ENCODE measurements around the gene CPNE9. TPM values are rescaled to one million over a fixed set of nuclear protein-coding genes. Genes with fewer than 3 reads are reported as not detected.

The CPNE9 gene
- total and polyA plus RNA-seq, 2 of the 8 experiments (the other 6 are each of a cell fraction or from before 2014, with no cell fraction given): 4.8 to 6.0 TPM

DNA sequence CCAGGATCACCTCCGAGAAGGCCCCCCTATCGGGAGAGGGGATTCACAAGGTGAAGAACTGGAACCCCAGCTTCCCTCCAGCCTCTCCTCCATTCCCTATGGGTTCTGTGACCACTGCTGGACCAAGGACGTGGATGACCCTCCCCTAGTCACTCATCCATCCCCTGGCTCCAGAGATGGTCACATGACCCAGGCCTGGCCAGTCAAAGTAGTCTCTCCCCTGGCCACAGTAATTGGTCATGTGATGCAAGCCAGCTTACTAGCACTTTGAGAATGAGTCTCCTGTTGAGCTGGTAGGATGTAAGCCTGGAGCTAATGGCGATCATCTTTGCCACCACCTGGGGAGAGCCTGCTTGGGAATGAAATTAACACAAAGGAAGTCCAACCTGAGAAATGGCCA is 62.2 kb downstream of the CPNE9 start:
- CTCF ChIA-PET (ENCODE audit: partially characterized antibody): no interaction called here
- Histone ChIP-seq H4K5ac (ENCODE audit: insufficient read length, low read depth, low read length) (peak overlapping the region; percentile 44), H2BK15ac (ENCODE audit: low read length) (no peak overlapping the region), H2AK5ac (ENCODE audit: low read depth, low read length) (no peak overlapping the region), H2BK20ac (ENCODE audit: low read length) (no peak overlapping the region), H3K23ac (ENCODE audit: insufficient read length) (no peak overlapping the region), H2BK120ac (replicated peaks; ENCODE audit: low read depth, low read length) (no peak overlapping the region), H3K14ac (ENCODE audit: insufficient read length) (no peak overlapping the region), H3K4me2 (ENCODE audit: insufficient read depth in 1 of 2, low read depth in 2 of 2, low read length in 2 of 2) (no peak overlapping the region), H3K4me1 (replicated peaks in 1 of 4; ENCODE audit: control insufficient read depth in 3 of 4, insufficient read depth in 4 of 4, low read length in 3 of 4) (peaks cover 0 to 10% (median 2%) of the 10 kb centered on the region in 4 experiments; a peak in 1 of 7 replicates), H3K4me3 (ENCODE audit: extremely low read depth in 1 of 4, insufficient read depth in 2 of 4, low read depth in 3 of 4, low read length in 4 of 4) (no peak overlapping the region), H2BK5ac (ENCODE audit: low read depth, low read length) (no peak overlapping the region), H3K79me2 (ENCODE audit: control insufficient read depth in 1 of 2, insufficient read depth in 2 of 2, low read length in 2 of 2) (no peaks in the 10 kb centered on the region), H2AFZ (ENCODE audit: low read length) (no peak overlapping the region), H3K79me1 (ENCODE audit: low read depth, low read length) (no peaks in the 10 kb centered on the region), H3K18ac (ENCODE audit: extremely low read depth, low read length) (no peak overlapping the region), H4K20me1 (replicated peaks in 1 of 2; ENCODE audit: control insufficient read depth in 1 of 2, insufficient read depth in 2 of 2, low read length in 2 of 2) (peaks cover 0 to 7% of the 10 kb centered on the region in 2 experiments), H3K9ac (replicated peaks in 1 of 4; ENCODE audit: extremely low read depth in 1 of 4, low read depth in 3 of 4, low read length in 3 of 4) (no peak overlapping the region; a peak in 1 of 7 replicates), H3K56ac (replicated peaks; ENCODE audit: insufficient read length, low read depth, low read length) (no peak overlapping the region), H3K9me3 (ENCODE audit: insufficient read depth in 2 of 2, low read depth in 1 of 2, low read length in 1 of 2) (no peaks in the 10 kb centered on the region), H2BK12ac (ENCODE audit: low read depth, low read length) (no peak overlapping the region), H4K91ac (replicated peaks; ENCODE audit: insufficient read length, low read length) (no peak overlapping the region), H3K27me3 (replicated peaks in 1 of 4; ENCODE audit: control insufficient read depth in 3 of 4, extremely low read depth in 1 of 4, insufficient read depth in 3 of 4, low read length in 3 of 4) (peaks cover 0 to 16% (median 14%) of the 10 kb centered on the region in 4 experiments; a peak in 4 of 7 replicates), H3K4ac (replicated peaks; ENCODE audit: insufficient read length, low read depth, low read length) (no peak overlapping the region), H3K27ac (ENCODE audit: low read depth, low read length) (no peak overlapping the region), H3K23me2 (ENCODE audit: low read depth, low read length) (peaks cover 7% of the 10 kb centered on the region), H3K36me3 (ENCODE audit: control insufficient read depth in 2 of 4, insufficient read depth in 4 of 4, low read length in 3 of 4) (no peaks in the 10 kb centered on the region; a peak in 2 of 8 replicates), H4K8ac (ENCODE audit: extremely low read depth, insufficient read depth, low read length) (no peak overlapping the region; the same call in 1 of the 2 replicates)
- FAIRE-seq: no peak
- TF ChIP-seq EZH2 (IDR thresholded peaks at IDR 0.05; ENCODE audit: low read depth, low read length, severe bottlenecking) (no peak), GTF2F1 (IDR thresholded peaks at IDR 0.05; ENCODE audit: borderline replicate concordance, low read depth, low read length) (no peak), ASH2L (IDR thresholded peaks at IDR 0.05; ENCODE audit: low read length) (no peak), YY1 (IDR thresholded peaks at IDR 0.05; ENCODE audit: low read depth, low read length) (no peak)
- TF ChIP-seq, protein P1, sequence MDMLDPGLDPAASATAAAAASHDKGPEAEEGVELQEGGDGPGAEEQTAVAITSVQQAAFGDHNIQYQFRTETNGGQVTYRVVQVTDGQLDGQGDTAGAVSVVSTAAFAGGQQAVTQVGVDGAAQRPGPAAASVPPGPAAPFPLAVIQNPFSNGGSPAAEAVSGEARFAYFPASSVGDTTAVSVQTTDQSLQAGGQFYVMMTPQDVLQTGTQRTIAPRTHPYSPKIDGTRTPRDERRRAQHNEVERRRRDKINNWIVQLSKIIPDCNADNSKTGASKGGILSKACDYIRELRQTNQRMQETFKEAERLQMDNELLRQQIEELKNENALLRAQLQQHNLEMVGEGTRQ (IDR thresholded peaks at IDR 0.05; ENCODE audit: low read length): peak; percentile 92
- TF ChIP-seq, protein P2, sequence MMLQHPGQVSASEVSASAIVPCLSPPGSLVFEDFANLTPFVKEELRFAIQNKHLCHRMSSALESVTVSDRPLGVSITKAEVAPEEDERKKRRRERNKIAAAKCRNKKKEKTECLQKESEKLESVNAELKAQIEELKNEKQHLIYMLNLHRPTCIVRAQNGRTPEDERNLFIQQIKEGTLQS (IDR thresholded peaks at IDR 0.05; ENCODE audit: insufficient read depth, low read depth, low read length): peak; percentile 52; the same call in 1 of the 2 replicates
- 74% methylated on average over 4 of the region's 4 CpGs; no CpG with 5 or more reads in 1 of the 2 experiments for WGBS, 2 experiments (ENCODE audit: extremely low coverage in 1 of 2, insufficient coverage in 1 of 2, insufficient read length in 1 of 2, insufficient replicate concordance in 2 of 2, low coverage in 1 of 2, low lambda C conversion rate in 2 of 2, missing lambda C conversion rate in 1 of 2)
- POLR2A ChIA-PET (ENCODE audit: partially characterized antibody): interaction anchor here (1.3 to 4.1 kb wide), 4 partner anchors 8 to 17 kb away, joined by 3 to 31 read pairs (median 8); partner anchors contain the start of gene OGG1
- DNase-seq (ENCODE audit: low read depth in 1 of 2, low spot score in 2 of 2): peak in 1 of 2 experiments; percentile 49
